Hippocampal formation (tissue), 2 donors: ENCODE measurements around the gene RAB3B.

Experiments used
- DNase-seq, 2 donors: peaks; one replicate each; lab custom pipeline; 2025; lab: John Stamatoyannopoulos, UW

The RAB3B gene

GRCh38 chr1:51956528-51957509 lies 33.7 kb downstream of the RAB3B start:
- DNase-seq: no peak

GRCh38 chr1:51955797-51956527 lies 34.5 kb downstream of the RAB3B start:
- DNase-seq: no peak

- DNase-seq: no peak
These were observed 35.7 kb downstream of the RAB3B start for GRCh38 chr1:51954783-51955182.

- DNase-seq: no peak
These were observed 37.4 kb downstream of the RAB3B start for GRCh38 chr1:51953079-51953478.

GRCh38 chr1:51952638-51953037 lies 37.9 kb downstream of the RAB3B start:
- no peak for DNase-seq

- DNase-seq: no peak
These were observed 39.8 kb downstream of the RAB3B start for GRCh38 chr1:51950701-51951100.

- DNase-seq: no peak
These were observed 41.3 kb downstream of the RAB3B start for GRCh38 chr1:51949014-51949702.

- no peak for DNase-seq
These were observed 42.0 kb downstream of the RAB3B start for GRCh38 chr1:51948491-51948915.

GRCh38 chr1:51946300-51946699 lies 44.2 kb downstream of the RAB3B start:
- DNase-seq: no peak

GRCh38 chr1:51945591-51945990 lies 44.9 kb downstream of the RAB3B start:
- DNase-seq: no peak

GRCh38 chr1:51942281-51942680 lies 48.2 kb downstream of the RAB3B start:
- DNase-seq: no peak

GRCh38 chr1:51941528-51941927 lies 49.0 kb downstream of the RAB3B start:
- no peak for DNase-seq

- no peak for DNase-seq
These were observed 53.4 kb downstream of the RAB3B start for GRCh38 chr1:51937112-51937511.

GRCh38 chr1:51936531-51936930 lies 54.0 kb downstream of the RAB3B start:
- DNase-seq: no peak

- no peak for DNase-seq
These were observed 57.2 kb downstream of the RAB3B start for GRCh38 chr1:51933344-51933743.

- no peak for DNase-seq
These were observed 60.2 kb downstream of the RAB3B start for GRCh38 chr1:51930329-51930728.

GRCh38 chr1:51928896-51929295 lies 61.6 kb downstream of the RAB3B start:
- DNase-seq: no peak

GRCh38 chr1:51927029-51927428 lies 63.5 kb downstream of the RAB3B start:
- no peak for DNase-seq

GRCh38 chr1:51926171-51926812 lies 64.2 kb downstream of the RAB3B start:
- no peak for DNase-seq

GRCh38 chr1:51924455-51924854 lies 66.0 kb downstream of the RAB3B start:
- no peak for DNase-seq

GRCh38 chr1:51922040-51922439 lies 68.5 kb downstream of the RAB3B start:
- DNase-seq: no peak

GRCh38 chr1:51920130-51920529 lies 70.4 kb downstream of the RAB3B start:
- no peak for DNase-seq
